Lung (tissue), 12 donors: ENCODE data around the gene PRDM16. TPM values are rescaled to one million over a fixed set of nuclear protein-coding genes. Genes with fewer than 3 reads are reported as not detected.

Source experiments
- ATAC-seq: fragments of 200-7000 bp; cut with Tn5 transposase; one replicate; pipeline ENCODE4 v1.9.1; 2020; ENCODE audit warnings: moderate number of reproducible peaks; ENCODE audit not compliant: insufficient read depth, low FRiP score
- DNase-seq, 3 donors: peaks; one replicate each; pipeline ENCODE4 v3.0.0-alpha.2; 2013 to 2017
- H3K27ac ChIP-seq, 2 donors: one replicate each; pipeline ENCODE4 v1.5.1; 2013; ENCODE audit warnings: mild to moderate bottlenecking in 2 of 2, moderate library complexity in 2 of 2, control low read depth in 1 of 2, inconsistent platforms in 1 of 2, low read depth in 1 of 2, low read length in 1 of 2
- H3K27me3 ChIP-seq, 3 donors: one replicate each; pipeline ENCODE4 v1.5.1; 2013; ENCODE audit warnings: low read length in 2 of 3; ENCODE audit not compliant: control insufficient read depth in 3 of 3, insufficient read depth in 3 of 3
- H3K36me3 ChIP-seq, 4 donors: one replicate each; pipeline ENCODE4 v1.5.1; 2013; ENCODE audit warnings: low read length in 4 of 4, mild to moderate bottlenecking in 1 of 4, moderate library complexity in 1 of 4; ENCODE audit not compliant: control insufficient read depth in 4 of 4, insufficient read depth in 4 of 4
- H3K4me1 ChIP-seq, 5 donors: one replicate each; pipeline ENCODE4 v1.5.1; 2013; ENCODE audit warnings: low read length in 5 of 5, mild to moderate bottlenecking in 2 of 5, moderate library complexity in 1 of 5; ENCODE audit not compliant: control insufficient read depth in 5 of 5, insufficient read depth in 5 of 5
- H3K4me3 ChIP-seq: one replicate; pipeline ENCODE4 v1.5.1; 2013; ENCODE audit warnings: mild to moderate bottlenecking, control low read depth, moderate library complexity
- H3K9ac ChIP-seq, 2 donors: one replicate each; pipeline ENCODE4 v1.5.1; 2013; ENCODE audit warnings: low read length in 2 of 2, control low read depth in 1 of 2; ENCODE audit not compliant: insufficient read depth in 1 of 2
- H3K9me3 ChIP-seq, 4 donors: one replicate each; pipeline ENCODE4 v1.5.1; 2013; ENCODE audit warnings: low read length in 3 of 4, mild to moderate bottlenecking in 1 of 4, moderate library complexity in 1 of 4; ENCODE audit not compliant: control insufficient read depth in 4 of 4, insufficient read depth in 3 of 4
- CTCF ChIP-seq: IDR thresholded peaks from 2 replicates; pipeline ENCODE4 v1.5.1; 2012; ENCODE audit warnings: mild to moderate bottlenecking; ENCODE audit errors: control extremely low read depth, extremely low read depth
- WGBS, 2 donors: extraction: QIAGEN DNeasy Blood & Tissue Kit; methylation state at CpG; one replicate each; pipeline ENCODE4 v1.1.7; 2013; 5-methylcytosine and 5-hydroxymethylcytosine counted together
- polyA plus RNA-seq, 2 donors: library from polyadenylated mRNA; stranded (reverse); fragments of 200-250 nt; gene quantifications; one replicate each; pipeline ENCODE4 v1.2.1, GENCODE V29; 2013
- total RNA-seq, 2 donors: library from RNA; depleted of rRNA in 1 of 2; stranded (reverse); fragments of >200 nt in 1 of 2; gene quantifications; one replicate each; pipeline ENCODE4 v1.2.1, GENCODE V29; 2014 to 2021
- donor health status: control.
- donor health status: control.
- donor health status: Bipolar disorder and iron deficiency.
- donor health status: healthy.
- donor health status: DM: yes; HTN: yes; CAD: no.

Gene PRDM16
- total and polyA plus RNA-seq, 4 donors, result 2.4 to 36.5 (median 13.1) TPM

GRCh38 chr1:3423896-3424611 lies 355.1 kb downstream of the PRDM16 start:
- H3K36me3 ChIP-seq, result peaks cover 0 to 3% (median 0%) of the 10 kb centered on the region in 4 donors
- no peak for ATAC-seq
- H3K9me3 ChIP-seq, result peaks cover 0 to 4% (median 0%) of the 10 kb centered on the region in 4 donors
- no peak for DNase-seq
- no peak overlapping the region for H3K9ac ChIP-seq
- WGBS, 2 donors, result 76 to 82% methylated on average over 28 of the region's 28 CpGs
- peaks cover 0 to 6% (median 3%) of the 10 kb centered on the region in 5 donors for H3K4me1 ChIP-seq
- H3K4me3 ChIP-seq, result no peak overlapping the region
- peak overlapping the region in 1 of 2 donors; percentile 26 for H3K27ac ChIP-seq
- peaks cover 0 to 5% (median 0%) of the 10 kb centered on the region in 3 donors for H3K27me3 ChIP-seq
- TF ChIP-seq CTCF, result no peak

- Histone ChIP-seq H3K4me1 (peaks cover 0 to 6% (median 3%) of the 10 kb centered on the region in 5 donors), H3K27me3 (peaks cover 0 to 5% (median 0%) of the 10 kb centered on the region in 3 donors), H3K4me3 (no peak overlapping the region), H3K27ac (no peak overlapping the region), H3K36me3 (peaks cover 0 to 3% (median 0%) of the 10 kb centered on the region in 4 donors), H3K9ac (no peak overlapping the region), H3K9me3 (peaks cover 0 to 4% (median 0%) of the 10 kb centered on the region in 4 donors)
- WGBS, 2 donors, result 92 to 96% methylated on average over 44 of the region's 44 CpGs
- no peak for TF ChIP-seq CTCF
- DNase-seq (no peak), ATAC-seq (no peak)
Observed at GRCh38 chr1:3425486-3426215, 356.6 kb downstream of the PRDM16 start.

GRCh38 chr1:3426956-3427535 lies 358.0 kb downstream of the PRDM16 start:
- WGBS, 2 donors, result 93 to 94% methylated on average over 20 of the region's 20 CpGs
- ATAC-seq (no peak), DNase-seq (no peak)
- peaks cover 0 to 3% (median under 1%) of the 10 kb centered on the region in 4 donors for H3K36me3 ChIP-seq
- peaks cover 0 to 6% (median 3%) of the 10 kb centered on the region in 5 donors for H3K4me1 ChIP-seq
- peaks cover 0 to 2% (median 0%) of the 10 kb centered on the region in 4 donors for H3K9me3 ChIP-seq
- no peak overlapping the region for H3K9ac ChIP-seq
- no peak overlapping the region for H3K27ac ChIP-seq
- peaks cover 0 to 3% (median 0%) of the 10 kb centered on the region in 3 donors for H3K27me3 ChIP-seq
- no peak for TF ChIP-seq CTCF
- no peak overlapping the region for H3K4me3 ChIP-seq
